D721Med (cell line): Measurements from ENCODE around the gene ZEB2.

Source experiments
- DNase-seq: peaks from one replicate; pipeline ENCODE4 v3.0.0; 2011; ENCODE audit warnings: low spot score; ENCODE audit not compliant: insufficient read length
- FAIRE-seq: peaks from 2 replicates; lab custom pipeline; 2011; peaks lifted over from hg19 to GRCh38; lab: Jason Lieb, UNC
- TF ChIP-seq, protein P1 (sequence below): IDR thresholded peaks from 2 replicates; pipeline ENCODE4 v1.5.1; 2012; ENCODE audit warnings: mild to moderate bottlenecking, control low read depth; ENCODE audit not compliant: insufficient read depth; ENCODE audit errors: missing control alignments

Gene ZEB2

DNA sequence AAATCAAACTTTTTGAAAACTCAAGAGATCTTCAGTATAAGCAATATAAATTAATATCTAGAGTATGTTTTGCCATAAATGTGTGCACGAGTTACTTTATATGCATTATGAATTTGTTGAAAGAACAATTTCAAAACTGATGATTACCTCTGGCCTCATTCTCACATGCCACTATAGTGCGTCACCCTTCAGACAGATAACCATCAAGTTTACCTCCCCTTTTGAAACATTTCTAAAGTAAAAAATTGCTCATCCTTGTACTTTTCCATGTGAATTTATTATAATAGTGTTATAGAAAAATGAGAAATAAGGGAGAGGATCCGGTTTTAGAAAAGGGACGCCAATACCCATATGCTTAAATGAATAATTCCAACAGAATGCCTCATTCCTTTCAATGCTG, 38.3 kb downstream of the ZEB2 start:
- no peak for FAIRE-seq
- DNase-seq, result no peak

DNA sequence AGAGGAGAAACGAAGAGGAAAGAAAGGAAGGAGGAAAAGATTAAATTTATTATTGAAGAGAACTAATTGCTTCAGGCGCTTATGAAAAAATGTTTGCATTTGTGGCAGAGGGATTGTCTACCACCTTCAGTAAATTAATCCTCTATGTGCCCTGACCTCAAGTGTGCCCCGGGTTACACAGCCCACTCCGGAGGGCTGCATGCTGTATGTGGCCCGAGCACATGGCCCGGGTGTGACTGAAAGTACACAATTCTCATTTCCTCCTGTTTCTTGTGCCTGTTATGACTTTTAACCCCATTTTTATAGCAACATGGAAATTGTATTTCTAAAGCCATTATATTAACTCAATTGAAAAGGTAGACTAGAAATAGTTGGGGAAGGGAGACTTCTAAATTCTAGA, 38.8 kb downstream of the ZEB2 start:
- no peak for FAIRE-seq
- no peak for DNase-seq
- TF ChIP-seq, protein P1, sequence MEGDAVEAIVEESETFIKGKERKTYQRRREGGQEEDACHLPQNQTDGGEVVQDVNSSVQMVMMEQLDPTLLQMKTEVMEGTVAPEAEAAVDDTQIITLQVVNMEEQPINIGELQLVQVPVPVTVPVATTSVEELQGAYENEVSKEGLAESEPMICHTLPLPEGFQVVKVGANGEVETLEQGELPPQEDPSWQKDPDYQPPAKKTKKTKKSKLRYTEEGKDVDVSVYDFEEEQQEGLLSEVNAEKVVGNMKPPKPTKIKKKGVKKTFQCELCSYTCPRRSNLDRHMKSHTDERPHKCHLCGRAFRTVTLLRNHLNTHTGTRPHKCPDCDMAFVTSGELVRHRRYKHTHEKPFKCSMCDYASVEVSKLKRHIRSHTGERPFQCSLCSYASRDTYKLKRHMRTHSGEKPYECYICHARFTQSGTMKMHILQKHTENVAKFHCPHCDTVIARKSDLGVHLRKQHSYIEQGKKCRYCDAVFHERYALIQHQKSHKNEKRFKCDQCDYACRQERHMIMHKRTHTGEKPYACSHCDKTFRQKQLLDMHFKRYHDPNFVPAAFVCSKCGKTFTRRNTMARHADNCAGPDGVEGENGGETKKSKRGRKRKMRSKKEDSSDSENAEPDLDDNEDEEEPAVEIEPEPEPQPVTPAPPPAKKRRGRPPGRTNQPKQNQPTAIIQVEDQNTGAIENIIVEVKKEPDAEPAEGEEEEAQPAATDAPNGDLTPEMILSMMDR, result no peak

More for the DNA sequence above, 38.3 kb downstream of the ZEB2 start:
- TF ChIP-seq, protein P1, result no peak

DNA sequence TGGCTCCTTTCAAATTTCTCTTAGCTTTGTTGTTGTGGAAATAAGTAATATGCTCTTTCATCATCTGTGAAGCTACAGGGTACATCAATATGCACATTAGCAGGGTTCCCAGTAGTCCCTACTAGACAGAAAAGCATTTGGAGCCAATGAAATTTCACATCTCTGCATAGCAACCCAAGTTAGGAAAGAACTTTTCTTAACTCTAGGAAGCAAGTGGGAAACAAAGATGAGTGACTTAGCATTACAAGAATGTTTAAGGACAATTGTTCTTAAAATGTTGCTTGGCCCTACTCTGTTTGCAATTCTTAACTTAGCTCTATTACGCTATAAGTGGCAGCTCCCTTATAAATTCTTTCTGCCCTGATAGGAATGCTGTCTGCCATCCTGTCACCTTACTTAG, 39.6 kb downstream of the ZEB2 start:
- TF ChIP-seq, protein P1, result no peak
- DNase-seq (no peak), FAIRE-seq (no peak)

DNA sequence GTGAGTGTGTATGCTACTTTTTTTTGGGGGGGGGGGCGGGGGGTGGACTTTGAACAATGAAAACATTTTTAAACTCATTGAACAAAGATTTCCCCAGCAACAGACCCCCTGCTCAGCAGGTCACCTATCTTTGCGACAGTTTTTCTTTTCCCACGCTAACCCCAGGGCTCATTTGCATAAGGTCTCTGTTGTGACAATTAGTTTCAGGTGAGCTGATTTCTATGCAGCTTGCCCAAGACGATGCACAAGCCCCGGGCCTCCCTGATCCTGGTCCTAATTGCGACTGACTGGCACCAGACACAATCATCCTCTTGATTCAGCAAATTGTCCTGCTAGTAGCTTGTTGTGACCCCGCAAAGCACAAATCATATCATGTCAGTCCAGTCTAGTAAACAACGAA, 40.3 kb downstream of the ZEB2 start:
- FAIRE-seq (no peak), DNase-seq (no peak)
- TF ChIP-seq, protein P1, result no peak

DNA sequence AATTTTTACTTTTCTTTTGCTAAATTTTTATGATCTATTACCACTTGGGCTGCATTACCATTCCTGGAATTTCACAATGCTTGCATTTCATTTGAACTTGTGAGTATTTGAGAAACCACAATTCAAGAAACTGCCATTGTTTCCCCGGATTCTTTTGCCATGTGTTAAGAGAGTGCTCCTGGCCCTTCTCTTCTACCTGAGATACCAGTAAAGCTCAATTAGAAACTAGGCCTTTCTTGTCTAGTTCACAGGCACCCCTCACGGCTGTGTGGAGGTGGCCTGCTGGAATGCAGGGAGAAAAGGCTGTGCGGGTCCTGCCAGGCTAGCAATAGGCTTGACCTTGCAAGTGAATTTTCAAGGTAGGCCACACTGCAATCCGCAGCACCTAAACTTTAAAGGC, 40.8 kb downstream of the ZEB2 start:
- DNase-seq (no peak), FAIRE-seq (no peak)
- TF ChIP-seq, protein P1, result no peak

DNA sequence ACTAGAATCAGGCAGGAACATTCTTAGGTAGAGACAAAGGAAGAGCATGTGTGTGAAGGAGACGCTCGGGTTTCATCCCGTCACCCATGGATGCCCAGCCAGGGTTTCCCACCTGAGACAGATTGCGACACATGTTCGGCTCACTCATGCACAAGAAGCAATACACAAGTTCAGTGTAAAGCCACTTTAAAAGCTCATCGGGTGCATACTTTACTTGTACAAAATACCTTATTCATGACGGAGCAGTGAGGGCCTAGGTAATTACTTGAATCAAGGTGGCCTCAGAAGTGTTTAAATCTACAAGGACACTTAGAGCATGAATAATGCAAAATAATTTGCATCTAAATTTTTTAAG, 42.0 kb downstream of the ZEB2 start:
- no peak for DNase-seq
- FAIRE-seq, result no peak
- TF ChIP-seq, protein P1, result no peak

DNA sequence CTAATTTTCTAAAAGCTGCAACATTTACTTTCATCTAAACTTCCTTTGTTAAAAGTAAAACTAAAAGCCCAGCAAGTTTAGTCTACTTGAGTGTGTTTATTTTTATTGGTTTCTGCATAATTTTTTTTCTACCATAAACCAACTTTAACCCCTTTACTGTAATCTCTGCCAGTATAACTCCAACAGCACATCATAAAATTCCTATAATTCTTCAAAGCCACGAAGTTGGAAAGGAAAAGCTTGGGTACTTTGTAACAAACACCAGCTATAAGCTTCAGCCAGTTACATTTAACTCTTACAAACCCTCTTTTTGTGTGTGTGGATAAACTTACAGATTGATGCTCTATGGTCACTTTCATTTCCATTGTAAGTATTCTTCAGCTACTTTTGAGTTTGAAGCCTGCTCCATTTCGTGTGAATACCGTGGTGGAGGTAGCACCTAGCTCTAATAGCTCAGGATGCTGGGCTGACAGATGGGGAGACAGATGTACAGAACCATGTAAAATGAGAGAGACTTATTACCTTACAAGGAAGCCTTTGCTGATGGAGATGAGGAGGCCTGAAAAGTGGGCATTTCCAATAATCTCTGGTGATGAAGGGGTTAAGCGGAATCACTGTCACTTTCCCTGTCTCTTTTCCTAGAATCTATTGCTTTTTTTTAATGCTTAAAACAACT, 42.5 kb downstream of the ZEB2 start:
- TF ChIP-seq, protein P1, result no peak
- FAIRE-seq (no peak), DNase-seq (no peak)
